ENCODE measurements around the gene LILRA5.

GRCh38 chr19:54352041-54352440 lies 39.1 kb upstream of the LILRA5 start:
- TF ChIP-seq GATA2 (IDR thresholded peaks at IDR 0.05; ENCODE audit: low read depth, low read length): no peak
- no peak for TF ChIP-seq GATA3 (IDR thresholded peaks at IDR 0.05; ENCODE audit: low read depth, low read length)
